SHP77 (cell line): Measurements from ENCODE around the gene SH3RF3.
A peak's percentile ranks its signal among the peaks of the same experiment; 100 is the strongest.

Experiments
- DNase-seq, 2 experiments: peaks; one replicate each; lab custom pipeline; 2025; lab: John Stamatoyannopoulos, UW

SH3RF3 gene

GRCh38 chr2:109264595-109265328 lies 135.8 kb downstream of the SH3RF3 start:
- no peak for DNase-seq

GRCh38 chr2:109265369-109265768 lies 136.4 kb downstream of the SH3RF3 start:
- no peak for DNase-seq

GRCh38 chr2:109265953-109266352 lies 136.9 kb downstream of the SH3RF3 start:
- no peak for DNase-seq

GRCh38 chr2:109266496-109266895 lies 137.5 kb downstream of the SH3RF3 start:
- no peak for DNase-seq

- DNase-seq, result no peak
Measured at GRCh38 chr2:109266998-109267854, 138.2 kb downstream of the SH3RF3 start.

- no peak for DNase-seq
Measured at GRCh38 chr2:109268916-109269315, 139.9 kb downstream of the SH3RF3 start.

- DNase-seq, result no peak
Measured at GRCh38 chr2:109269706-109270504, 140.9 kb downstream of the SH3RF3 start.

GRCh38 chr2:109270505-109271312 lies 141.7 kb downstream of the SH3RF3 start:
- DNase-seq, result no peak

GRCh38 chr2:109271920-109272319 lies 142.9 kb downstream of the SH3RF3 start:
- DNase-seq, result no peak

GRCh38 chr2:109272461-109272860 lies 143.5 kb downstream of the SH3RF3 start:
- DNase-seq, result no peak

GRCh38 chr2:109275120-109276012 lies 146.4 kb downstream of the SH3RF3 start:
- peak; percentile 83 to 88 for DNase-seq

- DNase-seq, result no peak
Measured at GRCh38 chr2:109277406-109277805, 148.4 kb downstream of the SH3RF3 start.

- no peak for DNase-seq
Measured at GRCh38 chr2:109279243-109279860, 150.3 kb downstream of the SH3RF3 start.

- DNase-seq, result no peak
Measured at GRCh38 chr2:109280804-109281203, 151.8 kb downstream of the SH3RF3 start.

GRCh38 chr2:109282360-109282759 lies 153.4 kb downstream of the SH3RF3 start:
- no peak for DNase-seq

- no peak for DNase-seq
Measured at GRCh38 chr2:109282865-109283264, 153.9 kb downstream of the SH3RF3 start.

GRCh38 chr2:109284826-109285225 lies 155.8 kb downstream of the SH3RF3 start:
- peak; percentile 45 to 70 for DNase-seq

- no peak for DNase-seq
Measured at GRCh38 chr2:109285244-109285651, 156.2 kb downstream of the SH3RF3 start.

GRCh38 chr2:109287413-109287812 lies 158.4 kb downstream of the SH3RF3 start:
- DNase-seq, result no peak

GRCh38 chr2:109287838-109288237 lies 158.8 kb downstream of the SH3RF3 start:
- no peak for DNase-seq
